Right lobe of liver (tissue), 4 donors: ENCODE results near the gene CRLF3.
"Not testable (repeated sequence)": the region's sequence is repeated elsewhere in the genome, so short reads cannot be mapped to it uniquely, and the experiment has no call there.

ENCODE experiments used
- POLR2A ChIP-seq: fragments of 450-650 bp; IDR thresholded peaks from one replicate; pipeline ENCODE4 v1.6.1; 2017; ENCODE audit warnings: antibody characterized with exemption, mild to moderate bottlenecking
- TF ChIP-seq, protein P1 (sequence below), 4 donors: fragments of 200-600 bp in 3 of 4; fragments of 450-650 bp in 1 of 4; IDR thresholded peaks; one replicate each; pipeline versions ENCODE4 v1.5.1 to v1.8.0; 2016 to 2022; ENCODE audit warnings: antibody characterized with exemption in 4 of 4, mild to moderate bottlenecking in 2 of 4
- donor health status: DM: no; HTN: no; CAD: no.
- donor health status: DM: no; HTN: no; CAD: no.
- donor health status: DM: no; HTN: yes; CAD: no.

- TF ChIP-seq, protein P1, sequence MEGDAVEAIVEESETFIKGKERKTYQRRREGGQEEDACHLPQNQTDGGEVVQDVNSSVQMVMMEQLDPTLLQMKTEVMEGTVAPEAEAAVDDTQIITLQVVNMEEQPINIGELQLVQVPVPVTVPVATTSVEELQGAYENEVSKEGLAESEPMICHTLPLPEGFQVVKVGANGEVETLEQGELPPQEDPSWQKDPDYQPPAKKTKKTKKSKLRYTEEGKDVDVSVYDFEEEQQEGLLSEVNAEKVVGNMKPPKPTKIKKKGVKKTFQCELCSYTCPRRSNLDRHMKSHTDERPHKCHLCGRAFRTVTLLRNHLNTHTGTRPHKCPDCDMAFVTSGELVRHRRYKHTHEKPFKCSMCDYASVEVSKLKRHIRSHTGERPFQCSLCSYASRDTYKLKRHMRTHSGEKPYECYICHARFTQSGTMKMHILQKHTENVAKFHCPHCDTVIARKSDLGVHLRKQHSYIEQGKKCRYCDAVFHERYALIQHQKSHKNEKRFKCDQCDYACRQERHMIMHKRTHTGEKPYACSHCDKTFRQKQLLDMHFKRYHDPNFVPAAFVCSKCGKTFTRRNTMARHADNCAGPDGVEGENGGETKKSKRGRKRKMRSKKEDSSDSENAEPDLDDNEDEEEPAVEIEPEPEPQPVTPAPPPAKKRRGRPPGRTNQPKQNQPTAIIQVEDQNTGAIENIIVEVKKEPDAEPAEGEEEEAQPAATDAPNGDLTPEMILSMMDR (IDR thresholded peaks at IDR 0.05) = not testable (repeated sequence)
- not testable (repeated sequence) for TF ChIP-seq POLR2A
These were observed 88.8 kb downstream of the CRLF3 start for GRCh38 chr17:30735644-30736043.
